GM21619 (cell line): Measurements from ENCODE around the gene MAP7D1.

Experiments
- ATAC-seq: cut with Tn5 transposase; IDR thresholded peaks from one replicate; pipeline ENCODE4 v1.9.1; 2021; ENCODE audit not compliant: unreplicated experiment

The MAP7D1 gene

DNA sequence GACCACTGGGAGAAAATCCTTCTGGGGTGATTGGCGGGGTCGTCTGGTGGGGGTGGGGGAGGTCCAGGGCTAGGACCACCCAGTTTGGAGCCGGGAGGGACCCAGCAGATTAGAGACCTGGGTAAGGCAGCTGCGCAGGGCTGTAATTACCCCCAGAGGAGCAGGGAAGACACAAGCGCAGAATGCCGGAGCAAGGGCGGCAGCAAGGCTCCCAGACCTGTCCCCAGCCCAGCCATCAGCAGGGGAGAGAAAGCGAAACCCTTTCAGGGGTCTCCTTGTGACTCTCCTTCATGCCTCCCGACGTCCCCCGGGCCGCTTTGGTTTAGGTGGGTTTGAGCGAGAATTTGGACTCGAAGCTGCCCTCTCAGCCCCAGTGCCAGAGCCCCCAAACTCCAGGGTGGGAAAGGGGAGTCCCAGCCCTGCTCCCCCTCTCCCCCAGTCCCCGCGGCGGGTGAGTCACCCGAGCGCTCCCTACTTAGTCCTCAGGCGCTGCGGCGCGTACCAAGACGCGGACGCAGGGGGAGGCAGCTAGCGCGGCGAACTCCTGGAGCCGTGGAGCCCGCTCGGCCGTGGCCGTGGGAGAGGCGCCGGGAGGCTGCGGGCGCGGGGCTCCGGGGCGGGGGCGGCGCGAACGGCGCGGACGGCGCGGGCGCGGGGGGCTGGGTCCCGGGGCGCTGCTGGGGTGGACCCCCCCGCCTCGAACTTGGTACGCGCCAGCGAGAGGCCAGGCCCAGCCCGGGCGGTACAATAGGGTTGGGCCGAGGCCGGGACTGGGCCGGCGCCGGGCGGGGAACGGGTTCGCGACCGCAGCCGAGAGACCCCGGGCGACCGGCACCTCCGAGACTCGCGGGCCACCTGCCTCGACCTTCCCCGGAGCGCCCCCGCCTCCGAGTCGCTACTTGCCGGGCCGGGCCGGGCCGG lies at the start of gene MAP7D1:
TSS of gene MAP7D1 (plus strand) at position 753 of the 921 bp plus-strand sequence. CDS start 258 bp downstream, outside the sequence.
- ATAC-seq = peak; percentile 44

- ATAC-seq = no peak
These were observed 49.7 kb upstream of the MAP7D1 start for GRCh38 chr1:36106269-36106668.

DNA sequence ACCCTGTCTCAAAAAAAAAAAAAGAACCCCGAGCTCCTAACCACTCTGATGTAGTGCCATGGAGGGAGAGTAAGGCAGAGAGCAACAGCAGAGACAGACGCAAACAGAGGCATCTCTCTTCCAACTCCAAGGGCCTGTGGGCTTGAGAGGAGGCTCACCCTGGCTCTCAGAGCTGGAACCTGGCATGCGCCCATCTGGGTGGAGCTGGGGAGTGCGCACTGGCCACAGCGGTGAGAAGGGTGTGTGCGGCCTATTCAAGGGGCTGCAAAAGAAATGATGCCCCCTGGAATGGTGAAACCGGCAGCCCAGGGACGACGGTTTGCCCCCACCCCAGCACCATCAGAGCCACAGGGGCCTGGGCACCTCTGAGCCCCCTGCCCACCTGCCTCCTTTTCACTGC lies 48.6 kb upstream of the MAP7D1 start:
- no peak for ATAC-seq

DNA sequence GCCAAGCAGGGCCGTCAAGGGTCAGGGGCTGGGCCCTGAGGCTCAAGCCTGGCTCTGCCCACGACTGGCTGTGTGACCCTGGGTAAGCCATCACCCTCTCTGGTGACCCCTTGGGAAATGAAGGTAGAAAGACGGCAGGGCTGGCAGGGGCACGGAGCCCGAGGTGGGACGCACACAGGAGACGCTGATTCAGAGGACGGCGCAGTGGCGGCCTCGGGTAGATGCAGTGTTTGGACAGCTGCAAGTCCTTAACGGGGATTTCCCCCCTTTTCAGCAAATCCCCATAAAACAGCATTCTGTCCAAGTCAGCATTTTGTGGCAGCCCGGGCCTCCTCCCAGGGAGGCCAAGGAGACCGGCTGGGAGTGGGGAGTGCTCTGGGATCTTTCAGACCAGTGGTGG lies 47.6 kb upstream of the MAP7D1 start:
- ATAC-seq = no peak

- ATAC-seq = no peak
These were observed 46.8 kb upstream of the MAP7D1 start for GRCh38 chr1:36109041-36109679.

- no peak for ATAC-seq
These were observed 44.8 kb upstream of the MAP7D1 start for GRCh38 chr1:36111151-36111550.

DNA sequence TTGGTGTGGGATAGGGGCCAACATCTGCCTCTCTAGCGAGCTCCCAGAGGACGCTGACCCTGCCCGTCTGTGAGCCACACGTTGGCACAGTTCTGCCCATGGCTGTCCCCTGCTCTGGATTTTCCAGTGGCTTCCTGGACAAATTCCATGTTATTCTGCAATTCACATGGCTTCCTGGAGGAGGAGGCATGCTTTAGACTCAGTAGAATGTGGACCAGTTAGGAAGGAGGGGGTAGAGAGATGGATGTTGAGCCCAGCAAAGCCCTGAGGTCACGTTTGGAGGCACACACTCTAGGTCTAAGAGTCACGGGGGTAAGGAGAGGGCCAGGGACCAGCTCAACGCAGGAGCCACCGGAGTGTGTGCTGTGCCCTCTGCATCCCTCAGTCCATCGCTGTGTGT lies 43.1 kb upstream of the MAP7D1 start:
- no peak for ATAC-seq

- no peak for ATAC-seq
These were observed 41.6 kb upstream of the MAP7D1 start for GRCh38 chr1:36114371-36114770.

DNA sequence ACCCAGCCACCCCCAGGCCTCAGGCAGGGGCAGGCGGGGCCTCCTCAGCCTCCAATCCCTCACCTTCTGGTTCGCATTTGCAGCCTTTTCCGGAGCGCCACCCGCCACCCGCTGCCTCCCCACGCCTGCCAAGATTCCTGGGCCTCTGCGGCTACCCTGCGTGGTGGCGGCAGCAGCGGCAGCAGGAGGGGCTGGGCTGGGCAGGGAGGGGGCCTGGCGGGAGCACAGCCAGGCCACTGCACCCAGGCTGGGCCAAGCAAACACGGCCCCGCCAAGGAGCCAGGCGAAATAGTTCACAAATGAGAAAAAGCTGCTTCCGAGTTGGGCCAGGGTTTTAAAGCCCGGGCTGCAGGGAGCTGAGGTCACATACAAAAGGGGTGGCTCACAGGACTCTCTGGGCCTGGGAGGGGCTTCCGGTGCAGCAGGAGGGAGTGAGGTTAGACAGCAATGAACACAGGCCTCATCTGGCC lies 40.7 kb upstream of the MAP7D1 start:
- no peak for ATAC-seq

GRCh38 chr1:36115931-36116330 lies 40.0 kb upstream of the MAP7D1 start:
- ATAC-seq = no peak

- no peak for ATAC-seq
These were observed 39.1 kb upstream of the MAP7D1 start for GRCh38 chr1:36116901-36117300.

DNA sequence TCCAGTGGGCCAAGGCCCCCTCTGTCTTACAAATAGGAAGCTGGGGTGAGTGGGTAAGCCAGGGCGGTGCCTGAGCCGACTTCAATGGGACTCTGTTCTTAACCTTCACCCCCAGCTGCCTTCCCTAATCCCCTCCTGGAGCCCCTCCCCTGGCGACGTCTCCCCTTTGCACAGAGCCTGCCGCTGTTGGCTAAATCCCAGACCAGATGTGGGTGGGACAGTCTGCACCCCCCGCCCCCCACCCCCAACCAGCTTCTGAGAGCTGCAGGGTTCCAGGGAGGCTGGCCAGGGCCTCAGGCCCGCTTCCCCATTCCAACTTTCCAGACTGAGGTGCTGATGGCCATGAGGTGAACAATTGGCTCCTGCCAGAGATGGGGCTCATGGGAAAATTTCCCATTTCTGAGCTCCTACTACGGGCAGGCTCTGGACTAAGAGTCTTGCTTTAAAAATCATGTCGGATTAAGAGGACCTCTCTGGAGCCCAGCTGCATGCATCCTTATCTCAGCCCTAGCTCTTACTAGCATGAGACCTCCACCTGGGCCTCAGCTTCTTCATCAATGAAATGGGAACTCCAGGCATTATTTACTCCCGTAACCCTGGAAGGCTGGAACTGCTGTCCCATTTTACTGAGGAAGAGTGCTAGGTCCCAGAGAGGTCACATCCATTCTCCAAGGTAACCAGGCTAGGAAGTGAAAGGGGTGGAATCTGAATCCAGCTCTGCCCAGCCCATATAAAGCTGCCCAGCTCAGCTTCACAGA lies 37.3 kb upstream of the MAP7D1 start:
- no peak for ATAC-seq

- no peak for ATAC-seq
These were observed 36.5 kb upstream of the MAP7D1 start for GRCh38 chr1:36119456-36119855.

DNA sequence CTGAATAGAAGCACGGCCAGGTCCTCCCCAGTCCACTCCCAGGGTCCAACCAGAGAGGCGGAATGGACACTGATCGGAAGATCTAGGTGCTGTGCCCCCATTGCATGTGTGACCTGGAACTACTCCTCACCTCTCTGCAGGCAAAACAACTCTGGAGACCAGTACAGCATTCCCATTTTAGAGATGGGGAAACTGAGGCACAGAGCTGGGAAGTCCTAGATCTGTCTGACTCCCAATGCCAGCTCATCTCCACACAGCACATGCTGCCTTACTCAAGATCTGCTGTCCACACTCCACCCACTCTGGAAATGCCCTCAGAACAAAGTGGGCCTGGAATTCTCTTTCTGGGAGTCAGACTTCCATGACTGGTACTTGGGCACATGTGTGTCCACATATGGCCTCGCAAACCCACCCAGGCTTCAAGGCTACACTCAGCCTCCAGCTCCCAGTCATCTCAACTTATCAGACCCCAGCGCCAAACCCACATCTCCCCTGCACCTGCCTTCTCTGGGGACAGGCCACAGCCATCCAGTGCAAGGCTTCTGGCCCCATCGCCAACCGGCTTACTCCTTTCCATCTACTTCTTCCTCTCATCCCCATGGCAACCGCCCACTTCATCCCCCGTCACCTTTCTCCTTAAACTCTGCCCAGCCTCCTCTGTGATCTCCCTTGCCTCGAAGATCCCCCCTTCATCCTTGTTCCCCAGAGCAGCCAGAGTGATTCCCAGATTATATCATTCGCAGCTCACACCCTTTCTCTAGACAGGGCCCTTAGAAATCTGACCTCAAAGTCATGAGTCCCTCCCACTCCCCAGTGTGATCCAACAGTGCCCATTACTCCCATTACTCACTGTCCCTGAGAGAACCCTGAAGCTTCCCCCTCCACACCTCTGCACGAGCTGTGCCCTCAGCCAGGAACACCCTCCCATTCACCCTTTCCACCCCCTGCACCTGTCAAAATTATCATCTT lies 33.6 kb upstream of the MAP7D1 start:
- ATAC-seq = no peak

DNA sequence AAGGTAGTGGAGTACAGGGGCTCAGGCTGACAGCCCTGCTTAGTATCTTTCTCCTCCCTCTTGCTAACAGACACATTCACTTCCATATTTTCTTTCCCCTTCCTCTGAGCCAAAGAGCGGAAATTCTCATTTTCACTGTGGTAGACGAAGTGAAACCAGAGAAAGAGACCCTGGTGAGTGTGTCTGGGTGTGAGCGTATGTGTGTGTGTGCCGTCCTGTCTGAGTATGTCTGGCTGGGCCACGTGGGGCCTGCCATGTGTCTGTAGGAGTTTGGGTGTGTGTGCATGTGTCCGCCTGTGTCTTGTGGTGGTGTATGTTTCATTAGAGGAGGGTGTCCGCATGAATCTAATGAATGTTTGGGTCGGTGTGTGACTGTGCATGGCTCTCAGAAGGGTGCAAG lies 32.6 kb upstream of the MAP7D1 start:
- ATAC-seq = no peak

DNA sequence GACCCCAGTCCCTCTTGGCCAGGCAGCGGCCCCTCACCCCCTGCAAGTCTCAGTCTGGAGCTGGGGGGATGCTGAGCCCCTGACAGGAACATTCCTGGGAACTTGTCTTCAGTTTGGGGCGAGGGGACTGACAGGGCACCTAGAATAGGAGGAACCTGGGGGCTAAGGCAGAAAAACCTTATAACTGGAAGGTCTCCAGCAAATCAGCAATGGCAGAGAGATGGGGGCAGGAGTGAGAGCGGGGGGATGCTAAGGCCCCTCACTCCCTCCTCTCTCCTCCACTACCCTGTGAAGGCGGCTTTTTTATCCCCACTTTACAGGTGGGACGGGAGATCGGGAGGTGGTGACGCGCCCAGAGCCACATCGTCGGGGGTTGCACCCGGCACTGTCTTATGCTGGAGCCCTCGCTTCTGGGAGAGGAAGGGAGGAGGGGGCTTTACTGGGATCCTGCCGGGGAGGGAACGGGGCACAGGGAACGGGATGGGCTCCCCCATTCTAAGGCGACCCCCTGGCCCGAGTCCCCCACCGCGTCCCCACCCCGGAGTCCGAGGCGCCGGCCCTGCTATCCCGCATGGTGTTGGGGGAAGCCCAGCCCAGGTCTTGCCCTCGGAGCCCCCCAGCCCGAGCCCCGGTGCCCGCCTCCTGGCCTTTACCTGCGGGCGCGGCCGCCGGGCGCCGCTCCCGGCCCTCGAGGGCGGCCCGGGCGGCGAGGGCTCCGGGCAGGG lies 31.4 kb upstream of the MAP7D1 start:
- ATAC-seq = no peak

DNA sequence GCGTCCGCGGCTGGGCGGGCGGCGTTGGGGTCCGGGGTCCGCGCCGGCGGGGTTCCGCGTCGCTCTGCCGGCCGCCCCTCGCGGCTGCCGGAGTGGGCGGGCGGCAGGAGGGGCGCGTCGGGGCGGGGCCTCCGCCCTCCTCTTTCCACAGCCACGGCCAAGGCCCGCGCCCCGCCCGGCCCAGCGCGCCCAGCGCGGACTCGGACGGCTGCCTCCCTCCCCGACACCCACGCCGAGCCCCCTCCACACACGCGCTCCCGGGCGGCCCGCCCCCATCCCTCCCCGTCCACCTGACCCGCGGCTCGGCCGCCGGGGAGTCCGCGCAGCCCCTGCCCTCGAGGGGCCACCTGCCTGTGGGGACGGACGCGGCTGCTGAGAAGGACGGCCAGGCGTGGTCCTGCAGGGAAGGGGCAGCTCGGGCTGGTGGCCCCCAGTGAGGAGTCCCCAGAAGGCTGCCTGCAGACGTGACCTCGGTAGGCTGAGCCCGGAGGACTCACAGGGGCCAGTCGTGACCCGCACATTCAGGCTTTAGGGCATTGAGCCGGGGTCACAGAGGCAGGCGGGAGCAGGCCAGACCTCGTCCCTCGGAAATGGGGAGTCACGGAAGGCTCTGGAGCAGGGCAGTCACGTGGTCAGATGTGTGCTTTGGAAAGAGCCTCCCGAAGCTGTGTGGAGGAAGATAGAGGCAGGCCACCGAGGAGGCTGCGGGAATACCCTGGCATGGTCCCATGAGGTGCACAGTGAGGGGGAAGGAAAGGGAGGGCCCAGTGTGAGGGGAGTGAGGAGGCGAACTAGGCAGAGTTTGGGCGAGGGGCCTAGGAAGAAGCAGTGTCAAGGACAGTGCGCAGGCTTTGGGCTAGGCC lies 30.6 kb upstream of the MAP7D1 start, which contains the start of gene COL8A2:
TSS of gene COL8A2 (minus strand) at position 94 of the 863 bp plus-strand sequence. CDS start 24,980 bp downstream, outside the sequence.
- no peak for ATAC-seq

DNA sequence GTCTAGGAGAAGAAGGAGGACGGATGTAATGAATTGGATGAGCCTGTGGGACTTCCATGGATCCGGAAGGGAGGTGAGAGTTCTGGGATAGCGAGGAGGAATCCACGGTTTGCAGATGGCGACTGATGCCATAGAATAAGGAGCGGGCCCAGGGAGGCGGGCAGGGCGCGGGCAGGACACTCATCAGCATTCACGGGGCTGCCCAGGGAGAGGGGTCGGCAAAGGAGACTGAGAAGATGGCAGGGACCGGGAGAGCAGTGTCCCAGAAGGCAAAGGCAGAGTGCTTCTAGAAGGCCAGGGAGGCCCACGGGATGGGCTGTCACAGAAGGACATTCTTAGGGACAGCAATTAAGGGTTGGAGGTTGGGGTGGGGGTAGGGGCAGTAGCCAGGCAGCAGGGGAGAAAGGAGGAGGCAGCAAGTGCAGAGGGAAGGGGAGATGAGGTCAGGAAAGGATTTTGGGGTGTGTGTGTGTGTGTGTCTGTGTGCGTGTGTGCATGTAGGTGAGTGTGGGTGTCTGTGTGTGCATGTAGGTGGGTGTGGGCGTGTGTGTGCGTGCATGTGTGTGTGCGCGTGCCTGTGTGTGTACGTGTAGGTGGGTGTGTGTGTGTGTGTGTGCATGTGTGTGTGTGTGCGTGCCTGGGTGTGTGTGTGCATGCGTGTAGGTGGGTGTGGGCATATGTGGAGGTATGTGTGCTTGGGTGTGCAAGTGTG lies 29.8 kb upstream of the MAP7D1 start:
- no peak for ATAC-seq
